ENCODE results near the gene ADARB2.

ADARB2 gene

DNA sequence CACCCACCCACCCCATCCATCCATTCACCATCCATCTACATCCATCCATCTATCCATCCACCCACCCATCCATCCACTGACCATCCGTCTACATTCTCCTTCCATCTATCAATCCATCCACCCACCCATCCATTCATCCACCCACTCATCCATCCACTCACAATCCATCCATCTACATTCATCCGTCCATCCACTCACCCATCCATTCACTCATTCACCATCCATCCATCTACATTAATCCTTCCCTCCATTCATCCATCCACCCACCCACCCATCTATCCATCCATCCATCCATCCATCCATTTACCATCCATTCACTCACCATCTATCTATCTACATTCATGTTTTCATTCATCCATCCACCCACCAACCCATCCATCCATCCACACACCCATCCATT lies 292.5 kb downstream of the ADARB2 start:
- TF ChIP-seq POLR2AphosphoS5 (IDR thresholded peaks at IDR 0.05; ENCODE audit: low read depth, low read length) (no peak), FOXP2 (optimal IDR thresholded peaks at IDR 0.05; ENCODE audit: borderline replicate concordance, extremely low read depth, extremely low read length, insufficient read depth) (no peak), SIN3A (IDR thresholded peaks at IDR 0.05; ENCODE audit: borderline replicate concordance, insufficient read depth, low read length) (no peak), TAF1 (IDR thresholded peaks at IDR 0.05; ENCODE audit: borderline replicate concordance, insufficient read depth, low read length) (no peak)
- TF ChIP-seq, protein P1, sequence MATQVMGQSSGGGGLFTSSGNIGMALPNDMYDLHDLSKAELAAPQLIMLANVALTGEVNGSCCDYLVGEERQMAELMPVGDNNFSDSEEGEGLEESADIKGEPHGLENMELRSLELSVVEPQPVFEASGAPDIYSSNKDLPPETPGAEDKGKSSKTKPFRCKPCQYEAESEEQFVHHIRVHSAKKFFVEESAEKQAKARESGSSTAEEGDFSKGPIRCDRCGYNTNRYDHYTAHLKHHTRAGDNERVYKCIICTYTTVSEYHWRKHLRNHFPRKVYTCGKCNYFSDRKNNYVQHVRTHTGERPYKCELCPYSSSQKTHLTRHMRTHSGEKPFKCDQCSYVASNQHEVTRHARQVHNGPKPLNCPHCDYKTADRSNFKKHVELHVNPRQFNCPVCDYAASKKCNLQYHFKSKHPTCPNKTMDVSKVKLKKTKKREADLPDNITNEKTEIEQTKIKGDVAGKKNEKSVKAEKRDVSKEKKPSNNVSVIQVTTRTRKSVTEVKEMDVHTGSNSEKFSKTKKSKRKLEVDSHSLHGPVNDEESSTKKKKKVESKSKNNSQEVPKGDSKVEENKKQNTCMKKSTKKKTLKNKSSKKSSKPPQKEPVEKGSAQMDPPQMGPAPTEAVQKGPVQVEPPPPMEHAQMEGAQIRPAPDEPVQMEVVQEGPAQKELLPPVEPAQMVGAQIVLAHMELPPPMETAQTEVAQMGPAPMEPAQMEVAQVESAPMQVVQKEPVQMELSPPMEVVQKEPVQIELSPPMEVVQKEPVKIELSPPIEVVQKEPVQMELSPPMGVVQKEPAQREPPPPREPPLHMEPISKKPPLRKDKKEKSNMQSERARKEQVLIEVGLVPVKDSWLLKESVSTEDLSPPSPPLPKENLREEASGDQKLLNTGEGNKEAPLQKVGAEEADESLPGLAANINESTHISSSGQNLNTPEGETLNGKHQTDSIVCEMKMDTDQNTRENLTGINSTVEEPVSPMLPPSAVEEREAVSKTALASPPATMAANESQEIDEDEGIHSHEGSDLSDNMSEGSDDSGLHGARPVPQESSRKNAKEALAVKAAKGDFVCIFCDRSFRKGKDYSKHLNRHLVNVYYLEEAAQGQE (IDR thresholded peaks at IDR 0.05; ENCODE audit: insufficient read depth in 1 of 2, low read depth in 2 of 2, low read length in 2 of 2), result no peak

- TF ChIP-seq, protein P1 (IDR thresholded peaks at IDR 0.05; ENCODE audit: insufficient read depth in 1 of 2, low read depth in 2 of 2, low read length in 2 of 2), result no peak
- TF ChIP-seq TAF1 (IDR thresholded peaks at IDR 0.05; ENCODE audit: borderline replicate concordance, insufficient read depth, low read length) (no peak), POLR2AphosphoS5 (IDR thresholded peaks at IDR 0.05; ENCODE audit: low read depth, low read length) (no peak), SIN3A (IDR thresholded peaks at IDR 0.05; ENCODE audit: borderline replicate concordance, insufficient read depth, low read length) (no peak), FOXP2 (optimal IDR thresholded peaks at IDR 0.05; ENCODE audit: borderline replicate concordance, extremely low read depth, extremely low read length, insufficient read depth) (no peak)
Observed at GRCh38 chr10:1440897-1441296, 296.4 kb downstream of the ADARB2 start.

DNA sequence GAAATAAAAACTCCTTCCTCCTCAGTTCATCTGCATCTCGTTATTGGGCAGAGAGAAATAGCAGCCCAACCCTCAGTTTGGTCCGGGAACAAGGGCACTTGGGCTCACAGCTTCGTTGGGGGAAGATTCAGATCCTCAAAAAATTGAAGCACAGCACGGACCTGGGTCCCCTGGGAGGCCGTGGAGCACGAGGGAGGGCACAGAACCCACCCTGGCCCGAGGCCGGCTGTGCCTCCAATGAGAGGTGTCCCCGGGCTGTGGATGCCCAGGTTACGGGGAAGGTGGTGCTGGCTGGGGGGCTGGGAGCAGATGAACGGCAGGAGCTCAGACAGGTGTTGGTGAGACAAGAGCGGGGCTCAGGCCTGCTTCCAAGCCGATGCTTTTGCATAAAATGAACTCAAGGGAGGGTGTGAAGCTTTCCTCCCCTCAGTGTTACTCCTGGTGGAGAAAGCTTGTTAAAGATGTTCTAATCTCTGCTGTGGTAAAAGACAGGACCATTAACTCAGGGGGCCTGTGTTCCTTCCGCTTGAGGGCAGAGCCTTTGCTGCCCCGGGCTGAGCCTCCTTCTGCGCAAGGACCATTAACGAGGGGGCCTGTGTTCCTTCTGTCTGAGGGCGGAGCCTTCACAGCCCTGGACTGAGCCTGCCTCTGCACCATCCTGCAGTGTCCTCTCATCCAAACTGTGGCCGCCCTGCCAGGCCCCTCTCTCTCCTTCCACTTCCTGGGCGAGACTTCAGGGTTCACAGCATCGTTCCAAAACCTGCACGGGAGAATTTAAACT lies 302.2 kb downstream of the ADARB2 start:
- no peak for TF ChIP-seq SIN3A (IDR thresholded peaks at IDR 0.05; ENCODE audit: borderline replicate concordance, insufficient read depth, low read length)
- TF ChIP-seq, protein P1 (IDR thresholded peaks at IDR 0.05; ENCODE audit: insufficient read depth in 1 of 2, low read depth in 2 of 2, low read length in 2 of 2), result no peak
- TF ChIP-seq TAF1 (IDR thresholded peaks at IDR 0.05; ENCODE audit: borderline replicate concordance, insufficient read depth, low read length), result no peak
- TF ChIP-seq POLR2AphosphoS5 (IDR thresholded peaks at IDR 0.05; ENCODE audit: low read depth, low read length), result no peak
- no peak for TF ChIP-seq FOXP2 (optimal IDR thresholded peaks at IDR 0.05; ENCODE audit: borderline replicate concordance, extremely low read depth, extremely low read length, insufficient read depth)

- TF ChIP-seq SIN3A (IDR thresholded peaks at IDR 0.05; ENCODE audit: borderline replicate concordance, insufficient read depth, low read length) (no peak), FOXP2 (optimal IDR thresholded peaks at IDR 0.05; ENCODE audit: borderline replicate concordance, extremely low read depth, extremely low read length, insufficient read depth) (no peak), TAF1 (IDR thresholded peaks at IDR 0.05; ENCODE audit: borderline replicate concordance, insufficient read depth, low read length) (no peak), POLR2AphosphoS5 (IDR thresholded peaks at IDR 0.05; ENCODE audit: low read depth, low read length) (no peak)
- TF ChIP-seq, protein P1 (IDR thresholded peaks at IDR 0.05; ENCODE audit: insufficient read depth in 1 of 2, low read depth in 2 of 2, low read length in 2 of 2), result no peak
Observed at GRCh38 chr10:1434202-1434601, 303.1 kb downstream of the ADARB2 start.
